ENCODE measurements around the gene CNTNAP2. TPM values are rescaled to one million over a fixed set of nuclear protein-coding genes. Genes with fewer than 3 reads are reported as not detected.

CNTNAP2 gene
- total and polyA plus RNA-seq, 2 of the 8 experiments (the other 6 are each of a cell fraction or from before 2014, with no cell fraction given): 27.9 to 71.0 TPM

DNA sequence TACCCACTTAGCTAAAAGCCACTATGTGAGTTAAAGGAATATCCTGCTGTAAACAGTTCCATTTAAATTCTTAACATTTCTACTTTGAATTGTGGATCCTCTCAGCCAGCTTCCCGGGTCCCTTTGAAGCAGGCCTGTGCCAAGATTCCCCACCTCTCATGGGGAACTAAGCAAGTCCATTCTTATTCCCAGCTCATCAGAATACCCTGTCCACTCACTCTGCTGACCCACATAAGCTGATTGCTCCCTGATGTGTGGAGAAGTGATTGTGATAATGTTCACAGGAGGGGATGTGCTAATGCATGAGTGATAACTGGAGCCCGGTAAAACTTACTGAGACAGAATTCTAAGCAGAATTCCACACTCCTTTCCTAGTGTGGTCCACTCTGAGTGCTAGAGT, 709.7 kb downstream of the CNTNAP2 start:
- Histone ChIP-seq H4K20me1 (replicated peaks in 1 of 2; ENCODE audit: control insufficient read depth in 1 of 2, insufficient read depth in 2 of 2, low read length in 2 of 2) (no peaks in the 10 kb centered on the region), H3K4me1 (replicated peaks in 1 of 4; ENCODE audit: control insufficient read depth in 3 of 4, insufficient read depth in 4 of 4, low read length in 3 of 4) (peaks cover 0 to 4% (median 2%) of the 10 kb centered on the region in 4 experiments; a peak in 3 of 7 replicates), H3K36me3 (ENCODE audit: control insufficient read depth in 2 of 4, insufficient read depth in 4 of 4, low read length in 3 of 4) (no peaks in the 10 kb centered on the region), H2BK5ac (ENCODE audit: low read depth, low read length) (no peak overlapping the region), H3K79me1 (ENCODE audit: low read depth, low read length) (no peaks in the 10 kb centered on the region), H4K8ac (ENCODE audit: extremely low read depth, insufficient read depth, low read length) (no peak overlapping the region), H3K9me3 (ENCODE audit: insufficient read depth in 2 of 2, low read depth in 1 of 2, low read length in 1 of 2) (peaks cover 0 to 3% of the 10 kb centered on the region in 2 experiments; a peak in 1 of 4 replicates), H3K14ac (ENCODE audit: insufficient read length) (no peak overlapping the region), H2BK120ac (replicated peaks; ENCODE audit: low read depth, low read length) (no peak overlapping the region), H2AFZ (ENCODE audit: low read length) (no peak overlapping the region), H3K4ac (replicated peaks; ENCODE audit: insufficient read length, low read depth, low read length) (no peak overlapping the region), H3K23me2 (ENCODE audit: low read depth, low read length) (no peaks in the 10 kb centered on the region), H3K9ac (replicated peaks in 1 of 4; ENCODE audit: extremely low read depth in 1 of 4, low read depth in 3 of 4, low read length in 3 of 4) (0 out of 7 replicates have a peak overlapping the region, but pooled peaks of 2 of the 4 experiments have one; percentile 10 to 32), H2BK12ac (ENCODE audit: low read depth, low read length) (no peak overlapping the region), H3K4me2 (ENCODE audit: insufficient read depth in 1 of 2, low read depth in 2 of 2, low read length in 2 of 2) (peak overlapping the region; percentile 2 to 38; a peak in 3 of 4 replicates), H2BK15ac (ENCODE audit: low read length) (no peak overlapping the region), H3K56ac (replicated peaks; ENCODE audit: insufficient read length, low read depth, low read length) (no peak overlapping the region), H4K91ac (replicated peaks; ENCODE audit: insufficient read length, low read length) (no peak overlapping the region), H3K4me3 (ENCODE audit: extremely low read depth in 1 of 4, insufficient read depth in 2 of 4, low read depth in 3 of 4, low read length in 4 of 4) (0 out of 8 replicates have a peak overlapping the region, but pooled peaks of 1 of the 4 experiments have one; percentile 25), H3K27ac (ENCODE audit: low read depth, low read length) (no peak overlapping the region), H3K27me3 (replicated peaks in 1 of 4; ENCODE audit: control insufficient read depth in 3 of 4, extremely low read depth in 1 of 4, insufficient read depth in 3 of 4, low read length in 3 of 4) (no peaks in the 10 kb centered on the region), H2BK20ac (ENCODE audit: low read length) (no peak overlapping the region), H3K18ac (ENCODE audit: extremely low read depth, low read length) (no peak overlapping the region), H4K5ac (ENCODE audit: insufficient read length, low read depth, low read length) (no peak overlapping the region), H3K23ac (ENCODE audit: insufficient read length) (no peak overlapping the region), H2AK5ac (ENCODE audit: low read depth, low read length) (no peak overlapping the region), H3K79me2 (ENCODE audit: control insufficient read depth in 1 of 2, insufficient read depth in 2 of 2, low read length in 2 of 2) (no peaks in the 10 kb centered on the region)
- peak in 1 of 2 experiments; percentile 3 for DNase-seq (ENCODE audit: low read depth in 1 of 2, low spot score in 2 of 2)
- ChIA-PET POLR2A (ENCODE audit: partially characterized antibody) (no interaction called here), CTCF (ENCODE audit: partially characterized antibody) (no interaction called here)
- FAIRE-seq: no peak
- WGBS, 2 experiments (ENCODE audit: extremely low coverage in 1 of 2, insufficient coverage in 1 of 2, insufficient read length in 1 of 2, insufficient replicate concordance in 2 of 2, low coverage in 1 of 2, low lambda C conversion rate in 2 of 2, missing lambda C conversion rate in 1 of 2): 38% methylated on average over 2 of the region's 2 CpGs; no CpG with 5 or more reads in 1 of the 2 experiments
- TF ChIP-seq CTBP2 (IDR thresholded peaks at IDR 0.05; ENCODE audit: borderline replicate concordance, insufficient read depth, insufficient read length, low read length) (no peak), KDM5A (IDR thresholded peaks at IDR 0.05; ENCODE audit: low read length) (no peak), EGR1 (IDR thresholded peaks at IDR 0.05; ENCODE audit: borderline replicate concordance, low read depth, low read length) (no peak), CBX8 (IDR thresholded peaks at IDR 0.05; ENCODE audit: borderline replicate concordance, low read depth, low read length) (no peak), NRF1 (IDR thresholded peaks at IDR 0.05; ENCODE audit: low read depth, low read length) (no peak), CREB1 (IDR thresholded peaks at IDR 0.05) (no peak), NANOG (IDR thresholded peaks at IDR 0.05; ENCODE audit: insufficient read depth, low read depth, low read length, poor library complexity, severe bottlenecking) (peak; percentile 55), SP1 (IDR thresholded peaks at IDR 0.05; ENCODE audit: low read depth, low read length) (0 out of 2 replicates have a peak, but pooled peaks have one; percentile 7), JUND (IDR thresholded peaks at IDR 0.05; ENCODE audit: low read length) (no peak), SRF (IDR thresholded peaks at IDR 0.05; ENCODE audit: low read depth, low read length) (no peak), SP4 (IDR thresholded peaks at IDR 0.05; ENCODE audit: low read length) (no peak), ZNF274 (IDR thresholded peaks at IDR 0.05; ENCODE audit: borderline replicate concordance, extremely low read depth, low read length) (no peak), TCF12 (IDR thresholded peaks at IDR 0.05; ENCODE audit: low read depth, low read length) (no peak), RNF2 (IDR thresholded peaks at IDR 0.05; ENCODE audit: borderline replicate concordance, low read depth, low read length, missing control alignments, poor library complexity, severe bottlenecking) (no peak), SP2 (IDR thresholded peaks at IDR 0.05; ENCODE audit: low read length) (no peak)
